Measurements from ENCODE around the gene GABBR2.

DNA sequence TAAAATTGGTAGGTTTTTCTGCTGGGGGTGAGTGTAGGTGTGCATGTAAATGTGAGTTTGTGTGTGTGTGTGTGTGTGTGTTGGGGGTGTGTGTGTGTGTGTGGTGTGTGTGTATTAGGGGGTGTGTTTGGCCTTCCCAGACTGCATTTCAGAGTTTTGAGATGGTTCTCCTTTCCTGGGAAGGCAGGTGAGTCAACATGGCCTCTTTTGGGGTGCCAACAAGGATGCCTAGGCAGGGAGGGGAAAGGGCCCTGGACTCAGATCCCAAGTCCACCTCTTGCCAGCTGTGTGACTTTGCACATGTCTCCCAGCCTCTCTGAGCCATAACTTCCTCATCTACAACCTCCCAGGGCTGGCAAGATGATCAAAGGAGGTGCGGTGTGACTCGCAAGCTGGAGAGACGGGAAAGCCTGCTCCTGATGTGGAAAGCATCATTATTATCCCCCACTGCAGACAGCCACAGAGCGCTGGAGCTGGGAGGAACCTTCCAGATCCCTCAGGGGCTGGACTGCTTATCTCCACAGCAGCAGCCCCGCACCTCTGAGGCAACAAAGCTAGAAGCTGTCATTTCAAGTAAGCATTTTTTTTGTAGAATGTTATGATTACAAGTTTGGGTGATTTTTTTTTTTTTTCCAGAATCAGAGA, 389.8 kb downstream of the GABBR2 start:
- TF ChIP-seq, protein P1, sequence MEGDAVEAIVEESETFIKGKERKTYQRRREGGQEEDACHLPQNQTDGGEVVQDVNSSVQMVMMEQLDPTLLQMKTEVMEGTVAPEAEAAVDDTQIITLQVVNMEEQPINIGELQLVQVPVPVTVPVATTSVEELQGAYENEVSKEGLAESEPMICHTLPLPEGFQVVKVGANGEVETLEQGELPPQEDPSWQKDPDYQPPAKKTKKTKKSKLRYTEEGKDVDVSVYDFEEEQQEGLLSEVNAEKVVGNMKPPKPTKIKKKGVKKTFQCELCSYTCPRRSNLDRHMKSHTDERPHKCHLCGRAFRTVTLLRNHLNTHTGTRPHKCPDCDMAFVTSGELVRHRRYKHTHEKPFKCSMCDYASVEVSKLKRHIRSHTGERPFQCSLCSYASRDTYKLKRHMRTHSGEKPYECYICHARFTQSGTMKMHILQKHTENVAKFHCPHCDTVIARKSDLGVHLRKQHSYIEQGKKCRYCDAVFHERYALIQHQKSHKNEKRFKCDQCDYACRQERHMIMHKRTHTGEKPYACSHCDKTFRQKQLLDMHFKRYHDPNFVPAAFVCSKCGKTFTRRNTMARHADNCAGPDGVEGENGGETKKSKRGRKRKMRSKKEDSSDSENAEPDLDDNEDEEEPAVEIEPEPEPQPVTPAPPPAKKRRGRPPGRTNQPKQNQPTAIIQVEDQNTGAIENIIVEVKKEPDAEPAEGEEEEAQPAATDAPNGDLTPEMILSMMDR (IDR thresholded peaks at IDR 0.05) = no peak
- TF ChIP-seq POLR2AphosphoS5 (IDR thresholded peaks at IDR 0.05; ENCODE audit: low read depth, low read length) (no peak), SIN3A (IDR thresholded peaks at IDR 0.05; ENCODE audit: borderline replicate concordance, insufficient read depth, low read depth, low read length) (no peak), TCF7L2 (IDR thresholded peaks at IDR 0.05; ENCODE audit: low read depth, low read length) (no peak)
- TF ChIP-seq, protein P2, sequence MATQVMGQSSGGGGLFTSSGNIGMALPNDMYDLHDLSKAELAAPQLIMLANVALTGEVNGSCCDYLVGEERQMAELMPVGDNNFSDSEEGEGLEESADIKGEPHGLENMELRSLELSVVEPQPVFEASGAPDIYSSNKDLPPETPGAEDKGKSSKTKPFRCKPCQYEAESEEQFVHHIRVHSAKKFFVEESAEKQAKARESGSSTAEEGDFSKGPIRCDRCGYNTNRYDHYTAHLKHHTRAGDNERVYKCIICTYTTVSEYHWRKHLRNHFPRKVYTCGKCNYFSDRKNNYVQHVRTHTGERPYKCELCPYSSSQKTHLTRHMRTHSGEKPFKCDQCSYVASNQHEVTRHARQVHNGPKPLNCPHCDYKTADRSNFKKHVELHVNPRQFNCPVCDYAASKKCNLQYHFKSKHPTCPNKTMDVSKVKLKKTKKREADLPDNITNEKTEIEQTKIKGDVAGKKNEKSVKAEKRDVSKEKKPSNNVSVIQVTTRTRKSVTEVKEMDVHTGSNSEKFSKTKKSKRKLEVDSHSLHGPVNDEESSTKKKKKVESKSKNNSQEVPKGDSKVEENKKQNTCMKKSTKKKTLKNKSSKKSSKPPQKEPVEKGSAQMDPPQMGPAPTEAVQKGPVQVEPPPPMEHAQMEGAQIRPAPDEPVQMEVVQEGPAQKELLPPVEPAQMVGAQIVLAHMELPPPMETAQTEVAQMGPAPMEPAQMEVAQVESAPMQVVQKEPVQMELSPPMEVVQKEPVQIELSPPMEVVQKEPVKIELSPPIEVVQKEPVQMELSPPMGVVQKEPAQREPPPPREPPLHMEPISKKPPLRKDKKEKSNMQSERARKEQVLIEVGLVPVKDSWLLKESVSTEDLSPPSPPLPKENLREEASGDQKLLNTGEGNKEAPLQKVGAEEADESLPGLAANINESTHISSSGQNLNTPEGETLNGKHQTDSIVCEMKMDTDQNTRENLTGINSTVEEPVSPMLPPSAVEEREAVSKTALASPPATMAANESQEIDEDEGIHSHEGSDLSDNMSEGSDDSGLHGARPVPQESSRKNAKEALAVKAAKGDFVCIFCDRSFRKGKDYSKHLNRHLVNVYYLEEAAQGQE (IDR thresholded peaks at IDR 0.05; ENCODE audit: insufficient read depth in 1 of 2, low read depth in 2 of 2, low read length in 1 of 2) = no peak
